Stomach (tissue), 4 donors: ENCODE measurements around the gene ZNF491.

ENCODE experiments used
- EP300 ChIP-seq: sonication (generic); formaldehyde crosslinking; IDR thresholded peaks from one replicate; pipeline ENCODE4 v1.6.1; 2017; ENCODE audit warnings: antibody characterized with exemption
- POLR2A ChIP-seq, 4 donors: fragments of 450-650 bp; IDR thresholded peaks; one replicate each; pipeline ENCODE4 v1.6.1; 2016; ENCODE audit warnings: antibody characterized with exemption in 4 of 4, control low read depth in 2 of 4, mild to moderate bottlenecking in 1 of 4, moderate library complexity in 1 of 4
- POLR2AphosphoS5 ChIP-seq, 3 donors: sonication (generic); formaldehyde crosslinking; IDR thresholded peaks; one replicate each; pipeline ENCODE4 v1.6.1; 2016; ENCODE audit warnings: antibody characterized with exemption in 3 of 3
- TF ChIP-seq, protein P1 (sequence below), 7 experiments: fragments of 450-650 bp in 4 of 7; fragments of 200-600 bp in 3 of 7; sonication (generic) in 3 of 7; IDR thresholded peaks; one replicate each; pipeline ENCODE4 v1.5.1; 2016 to 2019; ENCODE audit warnings: antibody characterized with exemption in 7 of 7, control low read depth in 2 of 7, mild to moderate bottlenecking in 1 of 7

DNA sequence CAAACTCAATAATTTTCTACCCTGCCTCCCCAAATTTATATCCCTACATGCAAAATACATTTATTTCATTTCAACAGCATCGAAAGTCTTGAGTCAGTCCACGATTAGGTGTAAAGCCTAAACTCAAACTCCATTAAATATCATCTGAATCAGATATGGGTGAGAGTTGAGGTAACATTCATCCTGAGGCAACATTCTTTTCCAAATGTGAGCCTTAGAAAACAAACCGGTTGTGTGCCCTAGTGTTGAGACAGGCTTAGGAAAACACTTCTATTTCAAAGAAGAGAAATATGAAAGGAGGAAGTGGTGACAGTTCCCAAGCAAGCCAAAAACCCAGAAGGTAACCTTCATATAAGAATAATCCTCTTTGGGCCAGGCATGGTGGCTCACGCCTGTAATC is 43.7 kb upstream of the ZNF491 start:
- TF ChIP-seq, protein P1, sequence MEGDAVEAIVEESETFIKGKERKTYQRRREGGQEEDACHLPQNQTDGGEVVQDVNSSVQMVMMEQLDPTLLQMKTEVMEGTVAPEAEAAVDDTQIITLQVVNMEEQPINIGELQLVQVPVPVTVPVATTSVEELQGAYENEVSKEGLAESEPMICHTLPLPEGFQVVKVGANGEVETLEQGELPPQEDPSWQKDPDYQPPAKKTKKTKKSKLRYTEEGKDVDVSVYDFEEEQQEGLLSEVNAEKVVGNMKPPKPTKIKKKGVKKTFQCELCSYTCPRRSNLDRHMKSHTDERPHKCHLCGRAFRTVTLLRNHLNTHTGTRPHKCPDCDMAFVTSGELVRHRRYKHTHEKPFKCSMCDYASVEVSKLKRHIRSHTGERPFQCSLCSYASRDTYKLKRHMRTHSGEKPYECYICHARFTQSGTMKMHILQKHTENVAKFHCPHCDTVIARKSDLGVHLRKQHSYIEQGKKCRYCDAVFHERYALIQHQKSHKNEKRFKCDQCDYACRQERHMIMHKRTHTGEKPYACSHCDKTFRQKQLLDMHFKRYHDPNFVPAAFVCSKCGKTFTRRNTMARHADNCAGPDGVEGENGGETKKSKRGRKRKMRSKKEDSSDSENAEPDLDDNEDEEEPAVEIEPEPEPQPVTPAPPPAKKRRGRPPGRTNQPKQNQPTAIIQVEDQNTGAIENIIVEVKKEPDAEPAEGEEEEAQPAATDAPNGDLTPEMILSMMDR (IDR thresholded peaks at IDR 0.05) = no peak
- no peak for TF ChIP-seq POLR2AphosphoS5 (IDR thresholded peaks at IDR 0.05)
- TF ChIP-seq EP300 = no peak
- TF ChIP-seq POLR2A (IDR thresholded peaks at IDR 0.05) = no peak
